SK-N-SH treated with all-trans-retinoic acid at 6 μM for 48 hours (cell line): ENCODE data around the gene ZNF670.

ENCODE experiments used
- CREB5 ChIP-seq: fragments of 250-450 bp; sonication (Bioruptor Pico); IDR thresholded peaks from 2 replicates; pipeline ENCODE4 v1.5.1; 2020; ENCODE audit warnings: low read depth, mild to moderate bottlenecking, moderate library complexity
- ESRRG ChIP-seq: fragments of 250-450 bp; sonication (Bioruptor Pico); IDR thresholded peaks from 2 replicates; pipeline ENCODE4 v1.6.1; 2021; ENCODE audit warnings: mild to moderate bottlenecking
- ISL1 ChIP-seq: fragments of 250-450 bp; sonication (Bioruptor Pico); IDR thresholded peaks from 2 replicates; pipeline ENCODE4 v2.1.2; 2022; ENCODE audit warnings: mild to moderate bottlenecking, moderate library complexity
- SNAI2 ChIP-seq: fragments of 250-450 bp; sonication (Bioruptor Pico); IDR thresholded peaks from 2 replicates; pipeline ENCODE4 v1.5.0; 2020; ENCODE audit warnings: mild to moderate bottlenecking, moderate library complexity
- ZC3H10 ChIP-seq: fragments of 250-450 bp; sonication (Bioruptor Pico); IDR thresholded peaks from 2 replicates; pipeline ENCODE4 v1.5.1; 2021; ENCODE audit warnings: mild to moderate bottlenecking, moderate library complexity
- TF ChIP-seq, protein P1 (sequence below): fragments of 250-450 bp; sonication (Bioruptor Pico); IDR thresholded peaks from 2 replicates; pipeline ENCODE4 v1.8.0; 2020; ENCODE audit warnings: mild to moderate bottlenecking, moderate library complexity, borderline replicate concordance

DNA sequence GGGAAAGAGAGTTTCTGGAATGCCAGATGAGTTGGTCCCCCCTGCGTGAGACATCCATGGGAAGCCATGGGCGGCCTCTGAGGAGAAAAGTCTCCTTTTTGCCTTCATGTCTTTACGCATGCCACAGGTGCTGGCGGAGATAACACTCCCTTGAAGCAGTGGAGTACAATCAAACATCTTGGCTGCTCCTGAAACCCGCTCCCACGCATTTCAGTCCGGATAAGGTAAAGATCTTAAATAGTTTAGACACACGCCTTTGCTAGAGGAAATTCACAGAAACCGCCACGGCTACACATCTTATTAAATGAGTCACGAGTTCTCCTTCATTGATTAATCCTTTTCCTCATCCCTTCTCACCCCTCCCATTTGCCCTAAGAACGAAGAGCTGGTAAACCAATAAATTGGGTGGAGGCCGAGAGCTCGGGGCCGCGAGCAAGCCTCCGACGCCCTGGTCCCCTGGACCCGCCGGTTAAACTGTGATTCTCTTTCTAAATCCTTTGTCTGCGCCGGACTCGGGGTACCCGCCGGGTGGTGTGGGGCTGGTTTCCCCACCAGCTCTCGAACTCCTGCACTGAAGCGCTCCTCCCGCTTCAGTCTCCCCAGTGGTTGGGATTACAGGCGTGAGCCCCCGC, 32.1 kb upstream of the ZNF670 start:
- TF ChIP-seq SNAI2 (no peak), ZC3H10 (no peak), ISL1 (no peak), CREB5 (CRISPR knock-in tag) (no peak), ESRRG (CRISPR knock-in tag) (no peak)
- TF ChIP-seq, protein P1, sequence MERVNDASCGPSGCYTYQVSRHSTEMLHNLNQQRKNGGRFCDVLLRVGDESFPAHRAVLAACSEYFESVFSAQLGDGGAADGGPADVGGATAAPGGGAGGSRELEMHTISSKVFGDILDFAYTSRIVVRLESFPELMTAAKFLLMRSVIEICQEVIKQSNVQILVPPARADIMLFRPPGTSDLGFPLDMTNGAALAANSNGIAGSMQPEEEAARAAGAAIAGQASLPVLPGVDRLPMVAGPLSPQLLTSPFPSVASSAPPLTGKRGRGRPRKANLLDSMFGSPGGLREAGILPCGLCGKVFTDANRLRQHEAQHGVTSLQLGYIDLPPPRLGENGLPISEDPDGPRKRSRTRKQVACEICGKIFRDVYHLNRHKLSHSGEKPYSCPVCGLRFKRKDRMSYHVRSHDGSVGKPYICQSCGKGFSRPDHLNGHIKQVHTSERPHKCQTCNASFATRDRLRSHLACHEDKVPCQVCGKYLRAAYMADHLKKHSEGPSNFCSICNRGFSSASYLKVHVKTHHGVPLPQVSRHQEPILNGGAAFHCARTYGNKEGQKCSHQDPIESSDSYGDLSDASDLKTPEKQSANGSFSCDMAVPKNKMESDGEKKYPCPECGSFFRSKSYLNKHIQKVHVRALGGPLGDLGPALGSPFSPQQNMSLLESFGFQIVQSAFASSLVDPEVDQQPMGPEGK, result no peak
